SK-N-SH treated with all-trans-retinoic acid at 6 μM for 48 hours (cell line): ENCODE measurements around the gene ZNF625.

Experiments
- ATAC-seq: fragments of 200-7000 bp; cut with Tn5 transposase; 3 replicates; pipeline ENCODE4 v1.9.1; 2020; ENCODE audit warnings: mild to moderate bottlenecking, moderate library complexity
- ARNTL ChIP-seq: fragments of 450-650 bp; formaldehyde crosslinking; IDR thresholded peaks from 2 replicates; pipeline ENCODE4 v1.5.0; 2020; ENCODE audit warnings: low read depth, mild to moderate bottlenecking, moderate library complexity, borderline replicate concordance
- BACH2 ChIP-seq: fragments of 250-450 bp; sonication (Bioruptor Pico); IDR thresholded peaks from 2 replicates; pipeline ENCODE4 v1.9.0; 2021; ENCODE audit warnings: mild to moderate bottlenecking, borderline replicate concordance
- CSDC2 ChIP-seq: fragments of 250-450 bp; sonication (Bioruptor Pico); IDR thresholded peaks from 2 replicates; pipeline ENCODE4 v1.5.0; 2020; ENCODE audit warnings: mild to moderate bottlenecking, moderate library complexity
- ESRRG ChIP-seq: fragments of 250-450 bp; sonication (Bioruptor Pico); IDR thresholded peaks from 2 replicates; pipeline ENCODE4 v1.6.1; 2021; ENCODE audit warnings: mild to moderate bottlenecking
- GLIS3 ChIP-seq: fragments of 250-450 bp; sonication (Bioruptor Pico); IDR thresholded peaks from 2 replicates; pipeline ENCODE4 v1.5.0; 2020; ENCODE audit warnings: mild to moderate bottlenecking, moderate library complexity
- ISL1 ChIP-seq: fragments of 250-450 bp; sonication (Bioruptor Pico); IDR thresholded peaks from 2 replicates; pipeline ENCODE4 v2.1.2; 2022; ENCODE audit warnings: mild to moderate bottlenecking, moderate library complexity
- OSR1 ChIP-seq: fragments of 250-450 bp; sonication (Bioruptor Pico); IDR thresholded peaks from 2 replicates; pipeline ENCODE4 v1.8.0; 2022; ENCODE audit warnings: moderate library complexity, mild to moderate bottlenecking, inconsistent platforms
- PPARA ChIP-seq: fragments of 250-450 bp; sonication (Bioruptor Pico); IDR thresholded peaks from 2 replicates; pipeline ENCODE4 v1.5.0; 2020; ENCODE audit warnings: mild to moderate bottlenecking, borderline replicate concordance
- RARB ChIP-seq: fragments of 250-450 bp; sonication (Bioruptor Pico); IDR thresholded peaks from 2 replicates; pipeline ENCODE4 v1.8.0; 2021; ENCODE audit warnings: mild to moderate bottlenecking, moderate library complexity
- SNAI2 ChIP-seq: fragments of 250-450 bp; sonication (Bioruptor Pico); IDR thresholded peaks from 2 replicates; pipeline ENCODE4 v1.5.0; 2020; ENCODE audit warnings: mild to moderate bottlenecking, moderate library complexity
- TCF4 ChIP-seq: fragments of 250-450 bp; sonication (Bioruptor Pico); IDR thresholded peaks from 2 replicates; pipeline ENCODE4 v1.8.0; 2021; ENCODE audit warnings: mild to moderate bottlenecking, moderate library complexity, borderline replicate concordance
- TOX ChIP-seq: fragments of 250-450 bp; sonication (Bioruptor Pico); IDR thresholded peaks from 2 replicates; pipeline ENCODE4 v1.8.0; 2021; ENCODE audit warnings: mild to moderate bottlenecking, moderate library complexity, borderline replicate concordance
- ZC3H10 ChIP-seq: fragments of 250-450 bp; sonication (Bioruptor Pico); IDR thresholded peaks from 2 replicates; pipeline ENCODE4 v1.5.1; 2021; ENCODE audit warnings: mild to moderate bottlenecking, moderate library complexity
- ZFP3 ChIP-seq: fragments of 250-450 bp; sonication (Bioruptor Pico); IDR thresholded peaks from 2 replicates; pipeline ENCODE4 v1.5.0; 2020; ENCODE audit warnings: mild to moderate bottlenecking, moderate library complexity
- ZFP30 ChIP-seq: fragments of 450-650 bp; formaldehyde crosslinking; IDR thresholded peaks from 2 replicates; pipeline ENCODE4 v1.5.0; 2022; ENCODE audit warnings: mild to moderate bottlenecking, moderate library complexity
- ZNF565 ChIP-seq: fragments of 450-650 bp; formaldehyde crosslinking; conservative IDR thresholded peaks from 2 replicates; pipeline ENCODE4 v1.5.0; 2020; ENCODE audit warnings: low read depth, mild to moderate bottlenecking, moderate library complexity
- ZNF70 ChIP-seq: fragments of 450-650 bp; formaldehyde crosslinking; IDR thresholded peaks from 2 replicates; pipeline ENCODE4 v1.5.0; 2020; ENCODE audit warnings: mild to moderate bottlenecking, moderate library complexity
- ZNF8 ChIP-seq: fragments of 450-650 bp; formaldehyde crosslinking; IDR thresholded peaks from 2 replicates; pipeline ENCODE4 v1.5.0; 2020; ENCODE audit warnings: mild to moderate bottlenecking, moderate library complexity
- TF ChIP-seq, protein P1 (sequence below): fragments of 250-450 bp; sonication (Bioruptor Pico); IDR thresholded peaks from 2 replicates; pipeline ENCODE4 v1.8.0; 2020; ENCODE audit warnings: mild to moderate bottlenecking, moderate library complexity, borderline replicate concordance
- TF ChIP-seq, protein P2 (sequence below): fragments of 250-450 bp; sonication (Bioruptor Pico); IDR thresholded peaks from 2 replicates; pipeline ENCODE4 v1.5.1; 2020; ENCODE audit warnings: low read depth, mild to moderate bottlenecking, moderate library complexity
- TF ChIP-seq, protein P3 (sequence below): fragments of 250-450 bp; sonication (Bioruptor Pico); IDR thresholded peaks from 2 replicates; pipeline ENCODE4 v1.5.0; 2020; ENCODE audit warnings: mild to moderate bottlenecking, moderate library complexity
- TF ChIP-seq, protein P4 (sequence below): fragments of 250-450 bp; sonication (Bioruptor Pico); IDR thresholded peaks from 2 replicates; pipeline ENCODE4 v1.8.0; 2021; ENCODE audit warnings: low read depth, mild to moderate bottlenecking, moderate library complexity, borderline replicate concordance
- TF ChIP-seq, protein P5 (sequence below): fragments of 250-450 bp; sonication (Bioruptor Pico); IDR thresholded peaks from 2 replicates; pipeline ENCODE4 v1.5.1; 2021; ENCODE audit warnings: mild to moderate bottlenecking, moderate library complexity

ZNF625 gene

DNA sequence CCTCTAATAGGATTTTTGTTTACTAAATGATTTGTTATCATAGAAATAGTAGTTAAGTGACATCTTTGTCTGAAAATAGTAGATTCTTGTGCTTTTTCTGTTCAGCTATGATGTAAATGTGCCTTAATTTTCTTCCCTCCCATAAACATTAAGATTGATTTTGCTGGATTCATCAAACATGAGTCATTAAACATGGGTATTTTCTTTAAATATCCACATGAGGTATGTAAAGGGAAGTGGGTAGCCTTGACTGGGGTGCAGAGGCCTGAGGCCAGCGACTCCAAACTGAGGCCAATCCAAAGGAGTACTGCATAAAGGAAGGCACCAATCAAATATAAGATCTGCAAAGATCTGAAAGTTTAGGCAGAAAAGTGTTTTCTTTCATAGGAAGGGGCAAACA lies 10.1 kb upstream of the ZNF625 start:
- no peak for ATAC-seq

DNA sequence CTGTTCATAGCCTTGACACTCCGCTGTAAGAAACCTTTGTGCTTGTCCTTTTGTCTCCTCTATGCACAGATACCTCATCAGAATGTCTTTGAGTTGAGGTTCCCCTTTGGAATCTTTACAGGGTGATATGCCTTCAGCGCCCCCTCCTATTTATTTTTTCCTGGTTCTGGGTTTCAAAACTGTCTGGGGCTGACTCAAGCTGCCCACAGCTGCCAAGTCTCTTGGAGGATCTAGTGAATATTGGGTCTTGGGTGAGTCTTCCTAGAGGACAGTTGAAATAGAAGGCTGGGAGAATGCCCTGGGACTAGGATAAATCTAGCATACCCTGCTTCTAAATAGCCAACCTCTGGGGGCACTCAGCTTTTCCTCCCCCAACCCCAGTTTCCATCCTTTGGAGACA lies 7.3 kb upstream of the ZNF625 start:
- peak; percentile 7; the same call in 2 of the 3 replicates for ATAC-seq
- TF ChIP-seq TCF4 (CRISPR knock-in tag) (no peak), OSR1 (CRISPR knock-in tag) (no peak), CSDC2 (no peak), ZNF70 (no peak), TOX (CRISPR knock-in tag) (no peak), ZC3H10 (no peak), RARB (CRISPR knock-in tag) (no peak), ISL1 (CRISPR knock-in tag) (no peak), ZNF8 (no peak), ZFP3 (CRISPR knock-in tag) (no peak), ARNTL (CRISPR knock-in tag) (no peak), ZFP30 (CRISPR knock-in tag) (no peak), ZNF565 (CRISPR knock-in tag) (no peak), BACH2 (CRISPR knock-in tag) (no peak), ESRRG (CRISPR knock-in tag) (no peak)
- TF ChIP-seq, protein P1, sequence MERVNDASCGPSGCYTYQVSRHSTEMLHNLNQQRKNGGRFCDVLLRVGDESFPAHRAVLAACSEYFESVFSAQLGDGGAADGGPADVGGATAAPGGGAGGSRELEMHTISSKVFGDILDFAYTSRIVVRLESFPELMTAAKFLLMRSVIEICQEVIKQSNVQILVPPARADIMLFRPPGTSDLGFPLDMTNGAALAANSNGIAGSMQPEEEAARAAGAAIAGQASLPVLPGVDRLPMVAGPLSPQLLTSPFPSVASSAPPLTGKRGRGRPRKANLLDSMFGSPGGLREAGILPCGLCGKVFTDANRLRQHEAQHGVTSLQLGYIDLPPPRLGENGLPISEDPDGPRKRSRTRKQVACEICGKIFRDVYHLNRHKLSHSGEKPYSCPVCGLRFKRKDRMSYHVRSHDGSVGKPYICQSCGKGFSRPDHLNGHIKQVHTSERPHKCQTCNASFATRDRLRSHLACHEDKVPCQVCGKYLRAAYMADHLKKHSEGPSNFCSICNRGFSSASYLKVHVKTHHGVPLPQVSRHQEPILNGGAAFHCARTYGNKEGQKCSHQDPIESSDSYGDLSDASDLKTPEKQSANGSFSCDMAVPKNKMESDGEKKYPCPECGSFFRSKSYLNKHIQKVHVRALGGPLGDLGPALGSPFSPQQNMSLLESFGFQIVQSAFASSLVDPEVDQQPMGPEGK (CRISPR knock-in tag) = no peak
- TF ChIP-seq, protein P2, sequence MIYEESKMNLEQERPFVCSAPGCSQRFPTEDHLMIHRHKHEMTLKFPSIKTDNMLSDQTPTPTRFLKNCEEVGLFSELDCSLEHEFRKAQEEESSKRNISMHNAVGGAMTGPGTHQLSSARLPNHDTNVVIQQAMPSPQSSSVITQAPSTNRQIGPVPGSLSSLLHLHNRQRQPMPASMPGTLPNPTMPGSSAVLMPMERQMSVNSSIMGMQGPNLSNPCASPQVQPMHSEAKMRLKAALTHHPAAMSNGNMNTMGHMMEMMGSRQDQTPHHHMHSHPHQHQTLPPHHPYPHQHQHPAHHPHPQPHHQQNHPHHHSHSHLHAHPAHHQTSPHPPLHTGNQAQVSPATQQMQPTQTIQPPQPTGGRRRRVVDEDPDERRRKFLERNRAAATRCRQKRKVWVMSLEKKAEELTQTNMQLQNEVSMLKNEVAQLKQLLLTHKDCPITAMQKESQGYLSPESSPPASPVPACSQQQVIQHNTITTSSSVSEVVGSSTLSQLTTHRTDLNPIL = no peak
- TF ChIP-seq, protein P3, sequence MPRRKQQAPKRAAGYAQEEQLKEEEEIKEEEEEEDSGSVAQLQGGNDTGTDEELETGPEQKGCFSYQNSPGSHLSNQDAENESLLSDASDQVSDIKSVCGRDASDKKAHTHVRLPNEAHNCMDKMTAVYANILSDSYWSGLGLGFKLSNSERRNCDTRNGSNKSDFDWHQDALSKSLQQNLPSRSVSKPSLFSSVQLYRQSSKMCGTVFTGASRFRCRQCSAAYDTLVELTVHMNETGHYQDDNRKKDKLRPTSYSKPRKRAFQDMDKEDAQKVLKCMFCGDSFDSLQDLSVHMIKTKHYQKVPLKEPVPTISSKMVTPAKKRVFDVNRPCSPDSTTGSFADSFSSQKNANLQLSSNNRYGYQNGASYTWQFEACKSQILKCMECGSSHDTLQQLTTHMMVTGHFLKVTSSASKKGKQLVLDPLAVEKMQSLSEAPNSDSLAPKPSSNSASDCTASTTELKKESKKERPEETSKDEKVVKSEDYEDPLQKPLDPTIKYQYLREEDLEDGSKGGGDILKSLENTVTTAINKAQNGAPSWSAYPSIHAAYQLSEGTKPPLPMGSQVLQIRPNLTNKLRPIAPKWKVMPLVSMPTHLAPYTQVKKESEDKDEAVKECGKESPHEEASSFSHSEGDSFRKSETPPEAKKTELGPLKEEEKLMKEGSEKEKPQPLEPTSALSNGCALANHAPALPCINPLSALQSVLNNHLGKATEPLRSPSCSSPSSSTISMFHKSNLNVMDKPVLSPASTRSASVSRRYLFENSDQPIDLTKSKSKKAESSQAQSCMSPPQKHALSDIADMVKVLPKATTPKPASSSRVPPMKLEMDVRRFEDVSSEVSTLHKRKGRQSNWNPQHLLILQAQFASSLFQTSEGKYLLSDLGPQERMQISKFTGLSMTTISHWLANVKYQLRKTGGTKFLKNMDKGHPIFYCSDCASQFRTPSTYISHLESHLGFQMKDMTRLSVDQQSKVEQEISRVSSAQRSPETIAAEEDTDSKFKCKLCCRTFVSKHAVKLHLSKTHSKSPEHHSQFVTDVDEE (CRISPR knock-in tag) = no peak

More for the DNA sequence above, 10.1 kb upstream of the ZNF625 start:
- no peak for TF ChIP-seq ZFP3 (CRISPR knock-in tag)
- TF ChIP-seq, protein P3 (CRISPR knock-in tag) = no peak
- no peak for TF ChIP-seq GLIS3
- TF ChIP-seq SNAI2 (CRISPR knock-in tag) = no peak
- TF ChIP-seq PPARA (CRISPR knock-in tag) = no peak
- TF ChIP-seq ZNF70 = no peak
- no peak for TF ChIP-seq ZNF8
- no peak for TF ChIP-seq BACH2 (CRISPR knock-in tag)
- no peak for TF ChIP-seq ZFP30 (CRISPR knock-in tag)
- TF ChIP-seq, protein P4, sequence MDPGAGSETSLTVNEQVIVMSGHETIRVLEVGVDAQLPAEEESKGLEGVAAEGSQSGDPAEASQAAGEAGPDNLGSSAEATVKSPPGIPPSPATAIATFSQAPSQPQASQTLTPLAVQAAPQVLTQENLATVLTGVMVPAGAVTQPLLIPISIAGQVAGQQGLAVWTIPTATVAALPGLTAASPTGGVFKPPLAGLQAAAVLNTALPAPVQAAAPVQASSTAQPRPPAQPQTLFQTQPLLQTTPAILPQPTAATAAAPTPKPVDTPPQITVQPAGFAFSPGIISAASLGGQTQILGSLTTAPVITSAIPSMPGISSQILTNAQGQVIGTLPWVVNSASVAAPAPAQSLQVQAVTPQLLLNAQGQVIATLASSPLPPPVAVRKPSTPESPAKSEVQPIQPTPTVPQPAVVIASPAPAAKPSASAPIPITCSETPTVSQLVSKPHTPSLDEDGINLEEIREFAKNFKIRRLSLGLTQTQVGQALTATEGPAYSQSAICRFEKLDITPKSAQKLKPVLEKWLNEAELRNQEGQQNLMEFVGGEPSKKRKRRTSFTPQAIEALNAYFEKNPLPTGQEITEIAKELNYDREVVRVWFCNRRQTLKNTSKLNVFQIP (CRISPR knock-in tag) = no peak
- TF ChIP-seq ESRRG (CRISPR knock-in tag) = no peak
- TF ChIP-seq ARNTL (CRISPR knock-in tag) = no peak
- no peak for TF ChIP-seq RARB (CRISPR knock-in tag)
- no peak for TF ChIP-seq ISL1 (CRISPR knock-in tag)
- TF ChIP-seq, protein P2 = no peak
- TF ChIP-seq, protein P5, sequence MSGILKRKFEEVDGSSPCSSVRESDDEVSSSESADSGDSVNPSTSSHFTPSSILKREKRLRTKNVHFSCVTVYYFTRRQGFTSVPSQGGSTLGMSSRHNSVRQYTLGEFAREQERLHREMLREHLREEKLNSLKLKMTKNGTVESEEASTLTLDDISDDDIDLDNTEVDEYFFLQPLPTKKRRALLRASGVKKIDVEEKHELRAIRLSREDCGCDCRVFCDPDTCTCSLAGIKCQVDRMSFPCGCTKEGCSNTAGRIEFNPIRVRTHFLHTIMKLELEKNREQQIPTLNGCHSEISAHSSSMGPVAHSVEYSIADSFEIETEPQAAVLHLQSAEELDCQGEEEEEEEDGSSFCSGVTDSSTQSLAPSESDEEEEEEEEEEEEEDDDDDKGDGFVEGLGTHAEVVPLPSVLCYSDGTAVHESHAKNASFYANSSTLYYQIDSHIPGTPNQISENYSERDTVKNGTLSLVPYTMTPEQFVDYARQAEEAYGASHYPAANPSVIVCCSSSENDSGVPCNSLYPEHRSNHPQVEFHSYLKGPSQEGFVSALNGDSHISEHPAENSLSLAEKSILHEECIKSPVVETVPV = no peak
- TF ChIP-seq TOX (CRISPR knock-in tag) = no peak
- TF ChIP-seq ZC3H10 = no peak
- no peak for TF ChIP-seq ZNF565 (CRISPR knock-in tag)
